Activated CD4-positive, alpha-beta T cell treated with anti-CD3 and anti-CD28 coated beads, Interleukin-2, amount 50 U/mL, for 48 hours (primary cell): ENCODE measurements around the gene CLDN4.
"Not testable (repeated sequence)": the region's sequence is repeated elsewhere in the genome, so short reads cannot be mapped to it uniquely, and the experiment has no call there.

ENCODE experiments used
- DNase-seq, 2 experiments: peaks; one replicate each; pipeline ENCODE4 v3.0.0-alpha.2; 2020

CLDN4 gene

GRCh38 chr7:73823873-73824592 is 6.8 kb upstream of the CLDN4 start:
- no peak for DNase-seq

- DNase-seq, result no peak
Observed at GRCh38 chr7:73824986-73825385, 5.8 kb upstream of the CLDN4 start.

- DNase-seq, result no peak
Observed at GRCh38 chr7:73827567-73828106, 3.2 kb upstream of the CLDN4 start.

GRCh38 chr7:73828107-73828803 is 2.5 kb upstream of the CLDN4 start:
- DNase-seq, result peak; percentile 7 to 25

- no peak for DNase-seq
Observed at GRCh38 chr7:73828972-73829371, 1.8 kb upstream of the CLDN4 start.

GRCh38 chr7:73829505-73829904 is 1.3 kb upstream of the CLDN4 start:
- no peak for DNase-seq

GRCh38 chr7:73829921-73830680 is 695 bp upstream of the CLDN4 start:
- DNase-seq, result no peak

- DNase-seq, result no peak
Observed at GRCh38 chr7:73831584-73831833, 713 bp downstream of the CLDN4 start.

GRCh38 chr7:73831834-73832651 is 1.2 kb downstream of the CLDN4 start:
- DNase-seq, result no peak

- DNase-seq, result no peak
Observed at GRCh38 chr7:73832806-73833205, 2.0 kb downstream of the CLDN4 start.

- DNase-seq, result no peak
Observed at GRCh38 chr7:73833251-73833919, 2.6 kb downstream of the CLDN4 start.

- no peak for DNase-seq
Observed at GRCh38 chr7:73834626-73835191, 3.9 kb downstream of the CLDN4 start.

GRCh38 chr7:73837167-73837566 is 6.4 kb downstream of the CLDN4 start:
- DNase-seq, result not testable (repeated sequence)

GRCh38 chr7:73838642-73839041 is 7.8 kb downstream of the CLDN4 start:
- no peak for DNase-seq

- no peak for DNase-seq
Observed at GRCh38 chr7:73839290-73839689, 8.5 kb downstream of the CLDN4 start.

- DNase-seq, result no peak
Observed at GRCh38 chr7:73839743-73840714, 9.2 kb downstream of the CLDN4 start.

- DNase-seq, result no peak
Observed at GRCh38 chr7:73840715-73841379, 10.1 kb downstream of the CLDN4 start.

- DNase-seq, result no peak
Observed at GRCh38 chr7:73841689-73842066, 10.9 kb downstream of the CLDN4 start.

- DNase-seq, result peak; percentile 91 to 93
Observed at GRCh38 chr7:73842067-73842976, 11.5 kb downstream of the CLDN4 start, which contains the start of gene METTL27. METTL27 (minus strand) TSS chr7:73842516; CDS start chr7:73842140, 376 bp downstream.
